Adrenal gland (tissue), 12 donors: Measurements from ENCODE around the gene DLG5. TPM values are rescaled to one million over a fixed set of nuclear protein-coding genes. Genes with fewer than 3 reads are reported as not detected.

Experiments
- DNase-seq, 7 donors: peaks; one replicate each; pipeline ENCODE4 v3.0.0-alpha.2; 2019 to 2020
- H3K27ac ChIP-seq, 5 donors: fragments of 200-600 bp; sonication (generic) in 4 of 5; 1 replicate in 3 of 5; 2 replicates in 2 of 5; pipeline versions ENCODE4 v1.5.1 to v1.8.0; 2016 to 2020; ENCODE audit warnings: mild to moderate bottlenecking in 1 of 5
- H3K27me3 ChIP-seq: fragments of 200-600 bp; 2 replicates; pipeline ENCODE4 v1.8.0; 2021
- H3K36me3 ChIP-seq, 2 donors: fragments of 200-600 bp; replicated peaks in 1 of 2; 1 replicate in 1 of 2; 2 replicates in 1 of 2; pipeline versions ENCODE4 v1.5.1 to v1.8.0; 2018 to 2022
- H3K4me1 ChIP-seq, 2 donors: fragments of 200-600 bp; replicated peaks in 1 of 2; 1 replicate in 1 of 2; 2 replicates in 1 of 2; pipeline versions ENCODE4 v1.5.1 to v1.8.0; 2018 to 2021
- H3K4me3 ChIP-seq, 4 donors: fragments of 200-600 bp; sonication (generic) in 3 of 4; one replicate each; pipeline ENCODE4 v1.5.1; 2016 to 2018
- H3K9me3 ChIP-seq, 3 donors: fragments of 200-600 bp; sonication (generic) in 1 of 3; replicated peaks in 1 of 3; 1 replicate in 2 of 3; 2 replicates in 1 of 3; pipeline versions ENCODE4 v1.5.1 to v1.8.0; 2016 to 2021
- CTCF ChIP-seq, 6 experiments: fragments of 450-650 bp in 4 of 6; fragments of 200-600 bp in 2 of 6; sonication (generic) in 1 of 6; IDR thresholded peaks; 1 replicate in 5 of 6; 2 replicates in 1 of 6; pipeline versions ENCODE4 v1.5.1 to v1.8.0; 2016 to 2021; ENCODE audit warnings: antibody characterized with exemption in 6 of 6, mild to moderate bottlenecking in 2 of 6, moderate library complexity in 1 of 6
- POLR2A ChIP-seq, 2 donors: fragments of 450-650 bp; IDR thresholded peaks; one replicate each; pipeline ENCODE4 v1.6.1; 2017; ENCODE audit warnings: antibody characterized with exemption in 2 of 2, mild to moderate bottlenecking in 2 of 2, moderate library complexity in 1 of 2
- WGBS, 4 donors: extraction: QIAGEN DNeasy Blood & Tissue Kit in 2 of 4; methylation state at CpG; one replicate each; pipeline versions ENCODE4 v1.1.5 to v1.1.7; 2013 to 2017; 5-methylcytosine and 5-hydroxymethylcytosine counted together
- intact Hi-C, 2 donors: fragments of 100-400 bp; cut with DNase I; formaldehyde crosslinking; loops; one replicate each; pipeline versions ENCODE4 v1.14.1 to v1.15.0; 2022 to 2023
- polyA plus RNA-seq, 3 donors: library from polyadenylated mRNA; stranded (reverse); fragments of 200-250 nt in 2 of 3; fragments of 350-450 nt in 1 of 3; fragmentation: Illumina TruSeq in 1 of 3; extraction: RNeasy Lipid Tissue Mini Kit (QIAGEN cat#74804) in 1 of 3; gene quantifications; one replicate each; pipeline ENCODE4 v1.2.3, GENCODE V29; 2013 to 2014
- total RNA-seq, 9 donors: library from RNA; depleted of rRNA in 4 of 9; stranded (reverse); fragments of >200 nt in 4 of 9; fragments of 120-200 nt in 1 of 9; fragmentation: NEBNext Ultra II Directional in 1 of 9; extraction: Animal tissue kit (Norgen Biotek cat#: 25700) in 1 of 9; gene quantifications; one replicate each; pipeline versions ENCODE4 v1.1.0 to v1.2.4, GENCODE V29; 2013 to 2023
- donor health status: healthy with polysubstance abuse.
- donor health status: Bipolar disorder and iron deficiency.
- donor health status: DM: yes; HTN: yes; CAD: no.
- donor health status: DM: no; HTN: no; CAD: no.
- donor health status: DM: no; HTN: no; CAD: no.
- donor health status: DM: yes; HTN: yes; CAD: no.

DLG5 gene
- total and polyA plus RNA-seq, 12 donors: 32.6 to 175 (median 101) TPM

DNA sequence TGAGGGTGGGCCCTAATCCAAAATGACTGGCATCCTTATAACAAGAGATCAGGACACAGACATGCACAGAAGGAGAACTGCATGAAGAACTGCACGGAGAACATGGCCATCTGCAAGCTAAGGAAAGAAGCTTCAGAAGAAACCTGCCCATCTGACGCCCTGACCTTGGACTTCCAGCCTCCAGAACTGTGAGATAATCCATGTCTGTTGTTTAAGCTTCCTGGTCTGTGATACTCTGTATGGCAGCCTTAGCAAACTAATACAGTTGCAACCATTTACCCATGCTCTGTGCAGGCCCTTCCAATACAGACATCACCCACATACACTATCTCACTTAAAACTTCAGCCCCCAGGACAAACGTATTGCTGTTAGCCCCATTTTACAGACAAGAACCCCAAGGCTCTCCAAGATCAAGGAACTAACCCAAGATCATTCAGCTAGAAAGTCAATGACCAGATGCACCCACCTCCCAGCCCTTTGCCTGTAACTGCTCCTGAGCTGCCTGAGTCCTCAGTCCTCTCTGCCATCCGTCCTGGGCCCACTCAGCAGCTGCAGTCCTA lies 39.7 kb downstream of the DLG5 start:
- TF ChIP-seq POLR2A (IDR thresholded peaks at IDR 0.05) (no peak), CTCF (IDR thresholded peaks at IDR 0.05) (no peak)

DNA sequence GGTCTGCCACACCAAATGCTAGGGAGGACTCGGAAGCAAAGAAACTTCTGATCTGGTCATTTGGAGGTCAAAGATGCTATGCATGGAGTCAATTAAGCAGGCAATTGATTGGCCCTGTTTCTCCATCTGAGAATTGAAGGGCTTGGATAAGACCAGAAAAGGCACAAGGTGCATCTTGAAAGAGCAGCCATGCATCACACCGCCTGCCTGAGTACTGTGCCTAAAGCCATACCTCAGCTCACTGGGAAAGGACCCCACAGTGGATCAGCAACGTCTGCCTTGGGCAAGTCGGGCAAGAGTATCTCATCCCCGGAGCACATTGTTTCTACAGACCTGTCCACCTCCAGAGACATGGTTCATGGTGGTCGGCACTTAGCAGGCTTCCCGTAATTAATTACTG lies 42.4 kb downstream of the DLG5 start:
- H3K27me3 ChIP-seq: no peaks in the 10 kb centered on the region
- peaks cover 70 to 96% of the 10 kb centered on the region in 2 donors for H3K4me1 ChIP-seq
- peak overlapping the region in 3 of 5 donors; percentile 90 to 96 (median 94) for H3K27ac ChIP-seq
- 71 to 83% (median 81%) methylated on average over 6 to 7 of the region's 7 CpGs for WGBS, 4 donors
- no peaks in the 10 kb centered on the region for H3K9me3 ChIP-seq
- TF ChIP-seq CTCF (IDR thresholded peaks at IDR 0.05): no peak
- no peak for TF ChIP-seq POLR2A (IDR thresholded peaks at IDR 0.05)
- no peak overlapping the region for H3K4me3 ChIP-seq
- DNase-seq: no peak
- intact Hi-C loops: no loop called here
- H3K36me3 ChIP-seq: no peaks in the 10 kb centered on the region

More for the DNA sequence above, 39.7 kb downstream of the DLG5 start:
- Histone ChIP-seq H3K36me3 (no peaks in the 10 kb centered on the region), H3K27me3 (no peaks in the 10 kb centered on the region), H3K9me3 (no peaks in the 10 kb centered on the region), H3K4me1 (peaks cover 62 to 89% of the 10 kb centered on the region in 2 donors), H3K4me3 (no peak overlapping the region), H3K27ac (peak overlapping the region; percentile 77 to 96 (median 90))
- DNase-seq: no peak
- WGBS, 4 donors: 41 to 53% (median 48%) methylated on average over 4 of the region's 4 CpGs
- intact Hi-C loops: no loop called here

- peak overlapping the region; percentile 61 to 96 (median 94) for H3K27ac ChIP-seq
- TF ChIP-seq CTCF (IDR thresholded peaks at IDR 0.05): no peak
- peak in 1 of 2 donors; percentile 40 for TF ChIP-seq POLR2A (IDR thresholded peaks at IDR 0.05)
- no peaks in the 10 kb centered on the region for H3K9me3 ChIP-seq
- intact Hi-C loops: no loop called here
- peak overlapping the region in 1 of 4 donors; percentile 37 for H3K4me3 ChIP-seq
- no peaks in the 10 kb centered on the region for H3K36me3 ChIP-seq
- peak; percentile 81 to 94 (median 92) for DNase-seq
- no peaks in the 10 kb centered on the region for H3K27me3 ChIP-seq
- peaks cover 67 to 95% of the 10 kb centered on the region in 2 donors for H3K4me1 ChIP-seq
- WGBS, 4 donors: 44 to 54% (median 47%) methylated on average over 4 of the region's 4 CpGs
These were observed 44.9 kb downstream of the DLG5 start for GRCh38 chr10:77881636-77882035.

DNA sequence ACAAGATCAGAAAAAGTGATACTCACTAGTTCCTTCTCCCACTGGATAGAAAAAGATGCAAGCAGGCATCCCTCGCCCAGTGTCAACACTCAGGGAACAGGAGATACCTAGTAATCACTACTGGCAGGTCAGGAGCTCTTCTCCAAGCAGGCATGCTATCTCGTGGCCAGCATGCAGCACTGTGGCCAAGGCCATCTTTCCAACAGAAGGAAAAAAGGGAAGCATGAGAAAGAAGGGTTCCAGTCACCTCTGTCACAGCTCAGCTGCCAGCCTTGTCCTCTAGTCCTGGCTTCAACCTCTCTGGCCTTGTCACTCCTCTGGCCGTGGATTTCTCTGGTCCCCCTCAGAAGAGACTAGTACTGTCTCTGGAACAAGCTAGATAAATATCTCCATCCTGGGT lies 45.3 kb downstream of the DLG5 start:
- peak overlapping the region; percentile 61 to 96 (median 94) for H3K27ac ChIP-seq
- no peaks in the 10 kb centered on the region for H3K36me3 ChIP-seq
- H3K27me3 ChIP-seq: no peaks in the 10 kb centered on the region
- peak in 6 of 7 donors; percentile 60 to 78 (median 71) for DNase-seq
- peaks cover 62 to 91% of the 10 kb centered on the region in 2 donors for H3K4me1 ChIP-seq
- peak overlapping the region in 1 of 4 donors; percentile 37 for H3K4me3 ChIP-seq
- 33 to 71% (median 42%) methylated on average over 3 of the region's 3 CpGs for WGBS, 4 donors
- intact Hi-C loops: no loop called here
- no peaks in the 10 kb centered on the region for H3K9me3 ChIP-seq
- TF ChIP-seq POLR2A (IDR thresholded peaks at IDR 0.05) (peak in 1 of 2 donors; percentile 4), CTCF (IDR thresholded peaks at IDR 0.05) (no peak)
